Peyer's patch (tissue), 4 donors: Measurements from ENCODE around the gene PHACTR3. TPM values are rescaled to one million over a fixed set of nuclear protein-coding genes. Genes with fewer than 3 reads are reported as not detected.
A peak's percentile ranks its signal among the peaks of the same experiment; 100 is the strongest.

Experiments
- DNase-seq, 3 donors: peaks; one replicate each; pipeline ENCODE4 v3.0.0-alpha.2; 2017 to 2019
- H3K27ac ChIP-seq, 4 donors: fragments of 200-600 bp; sonication (generic); one replicate each; pipeline ENCODE4 v1.5.1; 2016 to 2019
- H3K27me3 ChIP-seq, 2 donors: fragments of 200-600 bp; sonication (generic); one replicate each; pipeline ENCODE4 v1.5.1; 2019
- H3K36me3 ChIP-seq, 3 donors: fragments of 200-600 bp; sonication (generic); one replicate each; pipeline ENCODE4 v1.5.1; 2016 to 2019
- H3K4me1 ChIP-seq, 4 donors: fragments of 200-600 bp; sonication (generic); one replicate each; pipeline ENCODE4 v1.5.1; 2016 to 2019
- H3K4me3 ChIP-seq, 4 donors: fragments of 200-600 bp; sonication (generic); 1 replicate in 3 of 4; 2 replicates in 1 of 4; pipeline ENCODE4 v1.5.1; 2016 to 2019; ENCODE audit warnings: mild to moderate bottlenecking in 1 of 4
- H3K9me3 ChIP-seq, 4 donors: fragments of 200-600 bp; sonication (generic); one replicate each; pipeline ENCODE4 v1.5.1; 2016 to 2019; ENCODE audit warnings: mild to moderate bottlenecking in 1 of 4
- CTCF ChIP-seq, 6 experiments: fragments of 450-650 bp in 4 of 6; fragments of 200-600 bp in 2 of 6; sonication (generic) in 1 of 6; IDR thresholded peaks; one replicate each; pipeline ENCODE4 v1.5.1; 2017 to 2019; ENCODE audit warnings: antibody characterized with exemption in 6 of 6, mild to moderate bottlenecking in 3 of 6, moderate library complexity in 1 of 6
- POLR2A ChIP-seq, 2 donors: fragments of 450-650 bp; IDR thresholded peaks; one replicate each; pipeline ENCODE4 v1.5.1; 2017; ENCODE audit warnings: antibody characterized with exemption in 2 of 2, mild to moderate bottlenecking in 2 of 2, moderate library complexity in 2 of 2
- total RNA-seq, 4 donors: library from RNA; depleted of rRNA; stranded (reverse); fragments of >200 nt; gene quantifications; one replicate each; pipeline ENCODE4 v1.1.0, GENCODE V29; 2016

The PHACTR3 gene
- total RNA-seq, 4 donors from 2014 or later: 14.9 to 31.5 (median 22.9) TPM

- H3K9me3 ChIP-seq: no peaks in the 10 kb centered on the region
- TF ChIP-seq CTCF (IDR thresholded peaks at IDR 0.05) (no peak), POLR2A (IDR thresholded peaks at IDR 0.05) (no peak)
- no peaks in the 10 kb centered on the region for H3K36me3 ChIP-seq
- no peaks in the 10 kb centered on the region for H3K27me3 ChIP-seq
- peak in 1 of 3 donors; percentile 37 for DNase-seq
- no peak overlapping the region for H3K27ac ChIP-seq
- no peaks in the 10 kb centered on the region for H3K4me1 ChIP-seq
- H3K4me3 ChIP-seq: no peak overlapping the region
Measured at GRCh38 chr20:59777814-59778575, 173.7 kb downstream of the PHACTR3 start.

- Histone ChIP-seq H3K27ac (no peak overlapping the region), H3K9me3 (no peaks in the 10 kb centered on the region), H3K36me3 (no peaks in the 10 kb centered on the region), H3K4me1 (no peaks in the 10 kb centered on the region), H3K27me3 (no peaks in the 10 kb centered on the region), H3K4me3 (no peak overlapping the region)
- peak in 1 of 3 donors; percentile 12 for DNase-seq
- no peak for TF ChIP-seq CTCF (IDR thresholded peaks at IDR 0.05)
- no peak for TF ChIP-seq POLR2A (IDR thresholded peaks at IDR 0.05)
Measured at GRCh38 chr20:59778615-59779200, 174.4 kb downstream of the PHACTR3 start.

GRCh38 chr20:59779656-59780380, 175.5 kb downstream of the PHACTR3 start:
- Histone ChIP-seq H3K4me1 (no peaks in the 10 kb centered on the region), H3K27ac (no peak overlapping the region), H3K27me3 (no peaks in the 10 kb centered on the region), H3K4me3 (no peak overlapping the region), H3K9me3 (no peaks in the 10 kb centered on the region), H3K36me3 (no peaks in the 10 kb centered on the region)
- no peak for DNase-seq
- no peak for TF ChIP-seq CTCF (IDR thresholded peaks at IDR 0.05)
- TF ChIP-seq POLR2A (IDR thresholded peaks at IDR 0.05): no peak

GRCh38 chr20:59780494-59781185, 176.3 kb downstream of the PHACTR3 start:
- DNase-seq: no peak
- H3K27ac ChIP-seq: no peak overlapping the region
- H3K4me3 ChIP-seq: no peak overlapping the region
- H3K4me1 ChIP-seq: no peaks in the 10 kb centered on the region
- H3K9me3 ChIP-seq: no peaks in the 10 kb centered on the region
- TF ChIP-seq CTCF (IDR thresholded peaks at IDR 0.05) (no peak), POLR2A (IDR thresholded peaks at IDR 0.05) (no peak)
- H3K36me3 ChIP-seq: no peaks in the 10 kb centered on the region
- H3K27me3 ChIP-seq: no peaks in the 10 kb centered on the region

GRCh38 chr20:59781226-59781625, 176.9 kb downstream of the PHACTR3 start:
- Histone ChIP-seq H3K36me3 (no peaks in the 10 kb centered on the region), H3K4me3 (no peak overlapping the region), H3K4me1 (no peaks in the 10 kb centered on the region), H3K27me3 (no peaks in the 10 kb centered on the region), H3K27ac (no peak overlapping the region), H3K9me3 (no peaks in the 10 kb centered on the region)
- no peak for TF ChIP-seq CTCF (IDR thresholded peaks at IDR 0.05)
- TF ChIP-seq POLR2A (IDR thresholded peaks at IDR 0.05): no peak
- no peak for DNase-seq
